WTC11 (cell line): Measurements from ENCODE around the gene CLGN. TPM values are rescaled to one million over a fixed set of nuclear protein-coding genes. Genes with fewer than 3 reads are reported as not detected.

ENCODE experiments used
- ATAC-seq: fragments of 200-7000 bp; cut with Tn5 transposase; 2 replicates; pipeline ENCODE4 v1.10.0; 2021; ENCODE audit warnings: mild to moderate bottlenecking, moderate library complexity
- CTCF ChIA-PET: fragments of 300-600 bp; sonication (Branson Sonifier 250); formaldehyde crosslinking; loops from one replicate; lab custom pipeline; 2021; ENCODE audit warnings: antibody characterized with exemption; lab: Charles Lee
- POLR2A ChIA-PET: fragments of 350-600 bp; sonication (Branson Sonifier 250); formaldehyde crosslinking; loops from one replicate; lab custom pipeline; 2021; ENCODE audit warnings: antibody characterized with exemption; lab: Charles Lee
- DNase-seq: peaks from one replicate; pipeline ENCODE4 v3.0.0; 2021; ENCODE audit warnings: low spot score
- H3K27ac Mint-ChIP-seq: 2 replicates; pipeline ENCODE4 v1.8.0; 2021; ENCODE audit warnings: mixed read lengths
- H3K27me3 Mint-ChIP-seq: 2 replicates; pipeline ENCODE4 v1.8.0; 2021; ENCODE audit warnings: low read depth, mild to moderate bottlenecking, moderate library complexity, mixed read lengths
- H3K36me3 Mint-ChIP-seq: 2 replicates; pipeline ENCODE4 v1.8.0; 2021; ENCODE audit warnings: mixed read lengths
- H3K4me1 Mint-ChIP-seq: 2 replicates; pipeline ENCODE4 v1.8.0; 2022; ENCODE audit warnings: mixed read lengths
- H3K4me3 Mint-ChIP-seq: 2 replicates; pipeline ENCODE4 v1.8.0; 2021; ENCODE audit warnings: mild to moderate bottlenecking, moderate library complexity, mixed read lengths
- H3K9me3 Mint-ChIP-seq: 2 replicates; pipeline ENCODE4 v1.8.0; 2021; ENCODE audit warnings: mixed read lengths
- ARID4B ChIP-seq: sonication (generic); formaldehyde crosslinking; IDR thresholded peaks from 2 replicates; pipeline ENCODE4 v1.8.0; 2023; ENCODE audit warnings: missing genetic modification reagents, mild to moderate bottlenecking, borderline replicate concordance
- ATF3 ChIP-seq: sonication (generic); formaldehyde crosslinking; conservative IDR thresholded peaks from 2 replicates; pipeline ENCODE4 v1.8.1; 2022; ENCODE audit warnings: mild to moderate bottlenecking, missing genetic modification reagents
- CREB1 ChIP-seq: sonication (generic); formaldehyde crosslinking; IDR thresholded peaks from 2 replicates; pipeline ENCODE4 v1.8.0; 2023; ENCODE audit warnings: mild to moderate bottlenecking, missing genetic modification reagents
- ELF4 ChIP-seq: sonication (generic); formaldehyde crosslinking; IDR thresholded peaks from 2 replicates; pipeline ENCODE4 v1.8.1; 2022; ENCODE audit warnings: low read depth, mild to moderate bottlenecking, moderate library complexity, missing genetic modification reagents
- ESRRA ChIP-seq: sonication (generic); formaldehyde crosslinking; IDR thresholded peaks from 2 replicates; pipeline ENCODE4 v1.8.1; 2022; ENCODE audit warnings: mild to moderate bottlenecking, missing genetic modification reagents, borderline replicate concordance
- FOXP4 ChIP-seq: sonication (generic); formaldehyde crosslinking; IDR thresholded peaks from 2 replicates; pipeline ENCODE4 v1.8.0; 2022; ENCODE audit warnings: mild to moderate bottlenecking, missing genetic modification reagents
- GABPB1 ChIP-seq: sonication (generic); formaldehyde crosslinking; IDR thresholded peaks from 2 replicates; pipeline ENCODE4 v1.8.1; 2023; ENCODE audit warnings: mild to moderate bottlenecking, missing genetic modification reagents
- JAZF1 ChIP-seq: fragments of 250-450 bp; sonication (Bioruptor Pico); IDR thresholded peaks from 2 replicates; pipeline ENCODE4 v1.9.0; 2021; ENCODE audit warnings: moderate library complexity, mild to moderate bottlenecking, inconsistent platforms
- MXD4 ChIP-seq: fragments of 250-450 bp; sonication (Bioruptor Pico); IDR thresholded peaks from 2 replicates; pipeline ENCODE4 v1.8.0; 2021; ENCODE audit warnings: mild to moderate bottlenecking, moderate library complexity, borderline replicate concordance
- NR3C1 ChIP-seq: sonication (generic); formaldehyde crosslinking; conservative IDR thresholded peaks from 2 replicates; pipeline ENCODE4 v1.8.1; 2023; ENCODE audit warnings: low read depth, mild to moderate bottlenecking, missing genetic modification reagents
- PREB ChIP-seq: sonication (generic); formaldehyde crosslinking; IDR thresholded peaks from 2 replicates; pipeline ENCODE4 v1.8.1; 2022; ENCODE audit warnings: mild to moderate bottlenecking, missing genetic modification reagents, moderate library complexity, borderline replicate concordance
- ZBTB21 ChIP-seq: sonication (generic); formaldehyde crosslinking; IDR thresholded peaks from 2 replicates; pipeline ENCODE4 v1.8.1; 2023; ENCODE audit warnings: mild to moderate bottlenecking, missing genetic modification reagents, borderline replicate concordance
- ZBTB43 ChIP-seq: sonication (generic); formaldehyde crosslinking; IDR thresholded peaks from 2 replicates; pipeline ENCODE4 v1.8.1; 2023; ENCODE audit warnings: mild to moderate bottlenecking, missing genetic modification reagents
- total RNA-seq: library from RNA; stranded (reverse); gene quantifications from 3 replicates; pipeline ENCODE4 v1.2.3, GENCODE V29; 2021
- TF ChIP-seq, protein P1 (sequence below): fragments of 250-450 bp; sonication (Bioruptor Pico); IDR thresholded peaks from 2 replicates; pipeline ENCODE4 v1.9.0; 2021; ENCODE audit warnings: mild to moderate bottlenecking
- TF ChIP-seq, protein P2 (sequence below): sonication (generic); formaldehyde crosslinking; IDR thresholded peaks from 2 replicates; pipeline ENCODE4 v1.8.0; 2022; ENCODE audit warnings: mild to moderate bottlenecking, missing genetic modification reagents
- TF ChIP-seq, protein P3 (sequence below): sonication (generic); formaldehyde crosslinking; IDR thresholded peaks from 2 replicates; pipeline ENCODE4 v1.8.1; 2023; ENCODE audit warnings: mild to moderate bottlenecking, moderate library complexity, missing genetic modification reagents

The CLGN gene
- total RNA-seq, 1 experiment from 2014 or later = 2.3 TPM

DNA sequence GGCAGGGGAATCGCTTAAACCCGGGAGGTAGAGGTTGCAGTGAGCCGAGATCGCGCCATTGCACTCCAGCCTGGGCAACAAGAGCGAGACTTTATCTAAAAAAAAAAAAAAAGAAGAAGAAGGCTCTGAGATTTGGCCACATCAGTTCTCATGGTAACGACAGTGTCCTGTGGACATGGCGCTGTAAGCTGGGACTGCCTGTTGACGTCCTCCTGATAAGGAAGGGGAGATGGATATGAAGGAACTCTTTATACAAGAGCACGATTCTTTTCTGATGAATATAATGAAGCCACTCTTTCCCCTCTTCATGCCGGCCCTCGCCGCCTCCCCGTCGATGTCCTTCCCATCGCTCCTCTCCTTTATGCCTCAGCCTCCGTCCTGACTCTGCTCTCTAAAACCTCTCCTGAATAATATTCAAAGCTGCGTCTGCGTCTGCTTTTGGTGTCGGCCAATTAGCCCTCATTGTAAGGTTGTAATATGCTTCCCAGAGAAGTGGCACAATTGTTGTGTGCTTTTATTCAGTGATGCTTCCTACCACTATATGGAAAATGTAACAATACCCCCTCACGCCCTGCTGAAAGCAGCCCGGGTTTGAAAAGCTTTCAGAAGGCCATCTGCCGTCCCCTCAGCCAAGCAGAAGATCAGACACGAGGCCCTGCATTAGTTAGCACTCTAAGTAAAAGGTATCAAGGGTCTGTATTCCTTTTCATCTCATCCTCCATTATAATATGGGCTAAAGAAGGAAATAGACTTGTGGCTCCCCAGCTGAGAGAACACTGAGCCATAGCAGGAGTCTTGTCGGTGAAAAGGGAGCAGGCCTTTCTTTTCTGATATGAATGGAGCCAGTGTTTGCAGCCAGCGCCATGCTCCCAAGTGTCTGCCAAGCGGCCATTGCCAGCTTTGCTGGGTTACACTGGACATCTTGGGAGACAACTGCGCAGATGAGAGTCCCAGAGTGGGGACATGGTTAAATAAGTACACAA is 76.1 kb downstream of the CLGN start (continued):
- no peak for TF ChIP-seq JAZF1 (CRISPR knock-in tag)
- TF ChIP-seq PREB (CRISPR knock-in tag) = no peak
- no peak for TF ChIP-seq NR3C1 (CRISPR knock-in tag)
- TF ChIP-seq CREB1 (CRISPR knock-in tag) = no peak
- TF ChIP-seq, protein P1, sequence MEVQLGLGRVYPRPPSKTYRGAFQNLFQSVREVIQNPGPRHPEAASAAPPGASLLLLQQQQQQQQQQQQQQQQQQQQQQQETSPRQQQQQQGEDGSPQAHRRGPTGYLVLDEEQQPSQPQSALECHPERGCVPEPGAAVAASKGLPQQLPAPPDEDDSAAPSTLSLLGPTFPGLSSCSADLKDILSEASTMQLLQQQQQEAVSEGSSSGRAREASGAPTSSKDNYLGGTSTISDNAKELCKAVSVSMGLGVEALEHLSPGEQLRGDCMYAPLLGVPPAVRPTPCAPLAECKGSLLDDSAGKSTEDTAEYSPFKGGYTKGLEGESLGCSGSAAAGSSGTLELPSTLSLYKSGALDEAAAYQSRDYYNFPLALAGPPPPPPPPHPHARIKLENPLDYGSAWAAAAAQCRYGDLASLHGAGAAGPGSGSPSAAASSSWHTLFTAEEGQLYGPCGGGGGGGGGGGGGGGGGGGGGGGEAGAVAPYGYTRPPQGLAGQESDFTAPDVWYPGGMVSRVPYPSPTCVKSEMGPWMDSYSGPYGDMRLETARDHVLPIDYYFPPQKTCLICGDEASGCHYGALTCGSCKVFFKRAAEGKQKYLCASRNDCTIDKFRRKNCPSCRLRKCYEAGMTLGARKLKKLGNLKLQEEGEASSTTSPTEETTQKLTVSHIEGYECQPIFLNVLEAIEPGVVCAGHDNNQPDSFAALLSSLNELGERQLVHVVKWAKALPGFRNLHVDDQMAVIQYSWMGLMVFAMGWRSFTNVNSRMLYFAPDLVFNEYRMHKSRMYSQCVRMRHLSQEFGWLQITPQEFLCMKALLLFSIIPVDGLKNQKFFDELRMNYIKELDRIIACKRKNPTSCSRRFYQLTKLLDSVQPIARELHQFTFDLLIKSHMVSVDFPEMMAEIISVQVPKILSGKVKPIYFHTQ (CRISPR knock-in tag) = no peak
- no peak for TF ChIP-seq FOXP4 (CRISPR knock-in tag)

GRCh38 chr4:140349816-140350215 is 77.6 kb downstream of the CLGN start:
- Mint-ChIP-seq H3K36me3 (no peaks in the 10 kb centered on the region), H3K9me3 (no peaks in the 10 kb centered on the region), H3K4me1 (peaks cover 36% of the 10 kb centered on the region), H3K27me3 (peaks cover 4% of the 10 kb centered on the region), H3K27ac (no peak overlapping the region), H3K4me3 (no peak overlapping the region)
- ATAC-seq (peak; percentile 91), DNase-seq (no peak)
- ChIA-PET CTCF (interaction anchor here (1.0 to 4.2 kb wide), 5 partner anchors 11 to 174 kb away, joined by 3 to 46 read pairs (median 5); partner anchors contain the start of genes CLGN, ELMOD2 and SCOC), POLR2A (no interaction called here)
- TF ChIP-seq ATF3 = no peak
- no peak for TF ChIP-seq ELF4 (CRISPR knock-in tag)
- TF ChIP-seq ESRRA (CRISPR knock-in tag) = no peak
- TF ChIP-seq ZBTB21 = no peak
- TF ChIP-seq, protein P2, sequence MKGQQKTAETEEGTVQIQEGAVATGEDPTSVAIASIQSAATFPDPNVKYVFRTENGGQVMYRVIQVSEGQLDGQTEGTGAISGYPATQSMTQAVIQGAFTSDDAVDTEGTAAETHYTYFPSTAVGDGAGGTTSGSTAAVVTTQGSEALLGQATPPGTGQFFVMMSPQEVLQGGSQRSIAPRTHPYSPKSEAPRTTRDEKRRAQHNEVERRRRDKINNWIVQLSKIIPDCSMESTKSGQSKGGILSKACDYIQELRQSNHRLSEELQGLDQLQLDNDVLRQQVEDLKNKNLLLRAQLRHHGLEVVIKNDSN (CRISPR knock-in tag) = no peak
- no peak for TF ChIP-seq ARID4B
- no peak for TF ChIP-seq MXD4 (CRISPR knock-in tag)
- TF ChIP-seq GABPB1 (CRISPR knock-in tag) = no peak
- TF ChIP-seq ZBTB43 (CRISPR knock-in tag) = no peak
- TF ChIP-seq JAZF1 (CRISPR knock-in tag) = no peak
- TF ChIP-seq, protein P3, sequence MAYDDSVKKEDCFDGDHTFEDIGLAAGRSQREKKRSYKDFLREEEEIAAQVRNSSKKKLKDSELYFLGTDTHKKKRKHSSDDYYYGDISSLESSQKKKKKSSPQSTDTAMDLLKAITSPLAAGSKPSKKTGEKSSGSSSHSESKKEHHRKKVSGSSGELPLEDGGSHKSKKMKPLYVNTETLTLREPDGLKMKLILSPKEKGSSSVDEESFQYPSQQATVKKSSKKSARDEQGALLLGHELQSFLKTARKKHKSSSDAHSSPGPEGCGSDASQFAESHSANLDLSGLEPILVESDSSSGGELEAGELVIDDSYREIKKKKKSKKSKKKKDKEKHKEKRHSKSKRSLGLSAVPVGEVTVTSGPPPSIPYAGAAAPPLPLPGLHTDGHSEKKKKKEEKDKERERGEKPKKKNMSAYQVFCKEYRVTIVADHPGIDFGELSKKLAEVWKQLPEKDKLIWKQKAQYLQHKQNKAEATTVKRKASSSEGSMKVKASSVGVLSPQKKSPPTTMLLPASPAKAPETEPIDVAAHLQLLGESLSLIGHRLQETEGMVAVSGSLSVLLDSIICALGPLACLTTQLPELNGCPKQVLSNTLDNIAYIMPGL (CRISPR knock-in tag) = no peak
